Epithelial cell of esophagus (primary cell): ENCODE data around the gene SNX21.

ENCODE experiments used
- DNase-seq: peaks from one replicate; pipeline ENCODE4 v3.0.0; 2010; ENCODE audit warnings: low read depth
- H3K4me3 ChIP-seq: 2 replicates; pipeline ENCODE4 v1.5.1; 2011; ENCODE audit warnings: mild to moderate bottlenecking, low read length, control low read depth
- TF ChIP-seq, protein P1 (sequence below): IDR thresholded peaks from 2 replicates; pipeline ENCODE4 v1.5.1; 2011; ENCODE audit warnings: low read depth, mild to moderate bottlenecking, low read length, control low read depth, inconsistent platforms; ENCODE audit not compliant: insufficient read depth; ENCODE audit errors: missing control alignments

The SNX21 gene

DNA sequence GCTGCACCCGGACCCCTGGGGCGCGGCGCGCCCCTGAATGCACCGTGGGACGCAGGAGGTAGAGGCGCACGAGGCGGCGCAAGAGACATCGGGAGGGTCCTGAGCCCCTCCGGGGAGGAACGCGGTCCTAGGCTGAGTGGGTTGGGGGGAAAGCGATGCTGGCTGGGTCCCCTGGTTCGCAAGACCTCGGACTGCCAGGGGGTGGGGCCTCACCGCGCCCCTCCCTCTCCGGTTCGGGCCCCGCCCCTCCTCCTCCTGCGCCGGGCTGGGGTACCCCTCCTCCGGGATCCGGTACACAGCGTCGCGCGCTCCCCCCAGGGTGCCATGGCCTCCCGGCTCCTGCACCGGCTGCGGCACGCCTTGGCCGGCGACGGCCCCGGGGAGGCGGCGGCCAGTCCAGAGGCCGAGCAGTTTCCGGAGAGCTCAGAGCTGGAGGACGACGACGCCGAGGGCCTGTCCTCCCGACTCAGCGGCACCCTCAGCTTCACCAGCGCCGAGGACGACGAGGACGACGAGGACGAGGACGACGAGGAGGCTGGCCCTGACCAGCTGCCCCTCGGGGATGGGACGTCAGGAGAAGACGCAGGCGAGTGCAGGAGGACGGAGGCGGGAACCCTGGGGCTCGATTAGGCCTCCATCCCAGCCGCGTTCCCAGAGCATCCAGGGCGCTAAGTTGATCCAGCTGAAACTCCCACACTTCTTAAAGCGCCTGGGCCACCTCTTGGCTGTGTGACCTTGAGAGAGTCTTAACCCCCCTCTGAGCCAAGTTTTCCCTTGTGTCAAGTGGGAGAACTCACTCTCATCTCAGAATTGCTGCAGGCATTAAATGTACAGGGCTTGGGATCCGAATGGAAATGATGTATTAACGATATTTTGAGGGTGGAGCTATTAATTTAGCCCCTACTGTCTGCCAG lies 541 bp downstream of the SNX21 start:
- H3K4me3 ChIP-seq = peak overlapping the region; percentile 66
- TF ChIP-seq, protein P1, sequence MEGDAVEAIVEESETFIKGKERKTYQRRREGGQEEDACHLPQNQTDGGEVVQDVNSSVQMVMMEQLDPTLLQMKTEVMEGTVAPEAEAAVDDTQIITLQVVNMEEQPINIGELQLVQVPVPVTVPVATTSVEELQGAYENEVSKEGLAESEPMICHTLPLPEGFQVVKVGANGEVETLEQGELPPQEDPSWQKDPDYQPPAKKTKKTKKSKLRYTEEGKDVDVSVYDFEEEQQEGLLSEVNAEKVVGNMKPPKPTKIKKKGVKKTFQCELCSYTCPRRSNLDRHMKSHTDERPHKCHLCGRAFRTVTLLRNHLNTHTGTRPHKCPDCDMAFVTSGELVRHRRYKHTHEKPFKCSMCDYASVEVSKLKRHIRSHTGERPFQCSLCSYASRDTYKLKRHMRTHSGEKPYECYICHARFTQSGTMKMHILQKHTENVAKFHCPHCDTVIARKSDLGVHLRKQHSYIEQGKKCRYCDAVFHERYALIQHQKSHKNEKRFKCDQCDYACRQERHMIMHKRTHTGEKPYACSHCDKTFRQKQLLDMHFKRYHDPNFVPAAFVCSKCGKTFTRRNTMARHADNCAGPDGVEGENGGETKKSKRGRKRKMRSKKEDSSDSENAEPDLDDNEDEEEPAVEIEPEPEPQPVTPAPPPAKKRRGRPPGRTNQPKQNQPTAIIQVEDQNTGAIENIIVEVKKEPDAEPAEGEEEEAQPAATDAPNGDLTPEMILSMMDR = no peak
- DNase-seq = peak; percentile 41

DNA sequence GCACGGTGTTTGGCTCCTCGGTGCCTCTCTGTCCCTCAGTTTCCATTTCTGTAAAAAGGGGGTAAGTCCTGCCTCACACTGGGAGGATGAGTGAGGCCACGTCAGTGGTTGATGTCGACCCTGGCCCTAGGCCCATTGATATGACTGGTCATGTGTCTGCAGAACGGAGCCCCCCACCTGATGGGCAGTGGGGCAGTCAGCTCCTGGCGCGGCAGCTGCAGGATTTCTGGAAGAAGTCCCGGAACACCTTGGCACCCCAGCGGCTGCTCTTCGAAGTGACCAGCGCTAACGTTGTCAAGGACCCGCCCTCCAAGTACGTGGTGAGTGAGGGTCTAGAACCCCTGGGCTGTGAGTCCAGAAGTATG lies 1.2 kb downstream of the SNX21 start:
- peak overlapping the region; percentile 66 for H3K4me3 ChIP-seq
- no peak for DNase-seq
- TF ChIP-seq, protein P1 = no peak

DNA sequence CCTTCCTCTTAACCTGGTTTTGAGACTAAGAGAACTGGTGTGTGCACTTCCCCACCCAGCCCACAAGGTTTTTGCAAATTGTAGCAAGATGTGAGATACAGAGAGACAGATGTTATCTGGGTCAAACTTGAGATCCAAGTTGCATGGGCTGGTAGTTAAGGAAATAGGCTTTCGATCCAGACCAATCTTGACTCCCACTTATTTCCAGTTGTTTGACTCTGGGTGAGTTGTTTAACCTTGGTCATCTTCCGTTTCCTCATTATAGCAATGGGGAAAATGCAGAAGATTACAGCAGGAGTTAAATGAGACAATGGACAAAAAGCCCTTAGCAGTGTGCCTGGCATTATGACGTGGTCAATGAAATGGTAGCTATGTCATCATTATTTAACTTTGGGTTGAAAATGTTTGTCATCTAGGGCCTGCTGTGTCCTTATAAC lies 1.7 kb downstream of the SNX21 start:
- no peak for DNase-seq
- no peak overlapping the region for H3K4me3 ChIP-seq

DNA sequence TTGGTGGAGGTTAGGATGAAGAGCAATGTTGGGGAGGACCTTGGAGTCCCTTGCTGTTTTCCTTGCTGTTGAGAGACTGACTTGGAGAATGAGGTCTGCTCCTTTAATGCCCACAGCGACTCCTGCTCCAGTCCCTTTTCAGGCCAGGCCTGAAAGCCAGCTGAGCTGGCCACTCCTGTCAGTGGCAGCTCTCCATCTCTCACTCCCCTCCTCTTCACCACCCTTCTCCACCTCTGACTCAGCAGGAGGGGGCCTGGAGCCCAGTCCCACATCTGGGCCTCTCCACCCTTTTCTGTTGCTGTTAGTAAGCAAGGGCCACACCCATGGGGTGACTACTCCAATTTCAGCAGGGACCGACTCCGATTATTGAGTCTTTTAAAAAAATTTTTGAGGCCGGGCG lies 2.2 kb downstream of the SNX21 start:
- H3K4me3 ChIP-seq = no peak overlapping the region
- TF ChIP-seq, protein P1 = no peak
- DNase-seq = peak; percentile 40

More for the DNA sequence above, 1.7 kb downstream of the SNX21 start:
- TF ChIP-seq, protein P1 = no peak

DNA sequence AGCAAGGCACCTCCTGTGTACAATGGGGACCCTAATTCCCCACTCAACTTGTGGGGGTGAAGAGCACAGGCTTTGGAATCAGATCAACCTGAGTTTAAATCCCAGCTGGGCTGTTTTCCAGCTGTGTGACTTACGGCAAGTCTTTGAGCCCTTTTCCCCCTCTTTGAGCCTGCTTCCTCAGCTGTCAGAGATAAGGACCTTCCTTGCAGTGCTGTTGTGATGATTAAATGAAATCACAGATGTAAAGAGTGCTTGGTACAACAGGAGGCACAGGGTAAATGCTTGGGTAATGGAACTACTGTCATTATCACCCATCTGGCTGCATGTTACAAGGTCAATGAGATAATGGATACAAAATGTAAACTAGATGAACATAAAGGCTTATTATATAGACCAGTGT lies 3.2 kb downstream of the SNX21 start:
- no peak overlapping the region for H3K4me3 ChIP-seq
- DNase-seq = no peak
- TF ChIP-seq, protein P1 = no peak

DNA sequence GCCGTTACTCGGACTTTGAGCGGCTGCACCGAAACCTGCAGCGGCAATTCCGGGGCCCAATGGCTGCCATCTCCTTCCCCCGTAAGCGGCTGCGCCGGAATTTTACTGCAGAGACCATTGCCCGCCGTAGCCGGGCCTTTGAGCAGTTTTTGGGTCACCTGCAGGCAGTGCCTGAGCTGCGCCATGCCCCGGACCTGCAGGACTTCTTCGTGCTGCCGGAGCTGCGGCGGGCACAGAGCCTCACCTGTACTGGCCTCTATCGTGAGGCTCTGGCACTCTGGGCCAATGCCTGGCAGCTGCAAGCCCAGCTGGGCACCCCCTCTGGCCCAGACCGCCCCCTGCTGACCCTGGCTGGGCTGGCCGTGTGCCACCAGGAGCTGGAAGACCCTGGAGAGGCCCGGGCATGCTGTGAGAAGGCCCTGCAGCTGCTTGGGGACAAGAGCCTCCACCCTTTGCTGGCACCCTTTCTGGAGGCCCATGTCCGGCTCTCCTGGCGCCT lies 7.2 kb downstream of the SNX21 start:
- DNase-seq = no peak
- TF ChIP-seq, protein P1 = no peak
- no peak overlapping the region for H3K4me3 ChIP-seq
